Fibroblast of pulmonary artery (primary cell): ENCODE data around the gene MMEL1.
A peak's percentile ranks its signal among the peaks of the same experiment; 100 is the strongest.

Experiments used
- DNase-seq: peaks from one replicate; pipeline ENCODE4 v3.0.0-alpha.2; 2010; ENCODE audit warnings: low read depth
- H3K4me3 ChIP-seq: replicated peaks from 2 replicates; pipeline ENCODE4 v1.5.1; 2011; ENCODE audit warnings: low read depth, mild to moderate bottlenecking, control low read depth, low read length, moderate library complexity
- TF ChIP-seq, protein P1 (sequence below): IDR thresholded peaks from 2 replicates; pipeline ENCODE4 v1.5.1; 2011; ENCODE audit warnings: mild to moderate bottlenecking, control low read depth, low read length, inconsistent platforms; ENCODE audit errors: missing control alignments

Gene MMEL1

DNA sequence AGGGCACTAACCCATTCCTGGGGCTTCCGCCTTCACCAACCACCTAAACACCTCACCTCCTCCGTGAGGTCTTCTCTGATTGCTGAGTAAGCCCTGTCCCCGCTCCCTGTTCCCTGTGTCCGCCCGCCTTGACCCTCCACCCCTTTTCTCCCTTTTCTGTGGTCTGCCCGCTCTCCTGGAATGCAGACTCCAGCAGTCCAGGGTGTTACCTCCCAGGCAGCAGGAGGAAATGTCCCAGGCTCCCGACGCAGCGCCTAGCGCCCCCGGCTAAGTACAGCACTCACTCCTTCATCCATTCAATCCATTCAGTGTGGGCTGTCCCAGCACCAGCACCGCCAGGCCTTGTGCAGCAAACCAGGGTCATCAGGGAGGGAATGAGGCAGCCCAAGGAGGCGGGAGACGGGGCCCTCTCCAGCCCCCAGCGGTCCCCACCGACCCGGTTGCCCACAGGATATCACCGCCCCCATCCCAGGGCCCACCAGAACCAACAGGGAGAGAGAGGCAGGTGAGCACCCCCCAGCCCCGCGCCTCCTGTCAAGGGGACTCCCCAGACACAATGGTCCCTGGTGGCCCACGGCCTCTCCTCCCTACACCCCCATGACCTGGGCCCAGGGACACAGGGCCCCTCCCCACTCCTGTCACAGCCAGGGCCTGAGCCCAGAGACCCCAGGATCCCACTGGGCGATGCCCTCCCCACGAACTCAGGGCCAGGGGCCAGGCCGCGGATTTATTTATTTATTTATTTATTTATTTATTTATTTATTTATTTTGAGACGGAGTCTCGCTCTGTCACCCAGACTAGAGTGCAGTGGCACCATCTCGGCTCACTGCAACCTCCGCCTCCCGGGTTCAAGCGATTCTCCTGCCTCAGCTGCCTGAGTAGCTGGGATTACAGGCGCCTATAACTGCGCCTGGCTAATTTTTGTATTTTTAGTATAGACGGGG is 66.4 kb downstream of the MMEL1 start:
- DNase-seq, result no peak
- H3K4me3 ChIP-seq, result no peak overlapping the region
- TF ChIP-seq, protein P1, sequence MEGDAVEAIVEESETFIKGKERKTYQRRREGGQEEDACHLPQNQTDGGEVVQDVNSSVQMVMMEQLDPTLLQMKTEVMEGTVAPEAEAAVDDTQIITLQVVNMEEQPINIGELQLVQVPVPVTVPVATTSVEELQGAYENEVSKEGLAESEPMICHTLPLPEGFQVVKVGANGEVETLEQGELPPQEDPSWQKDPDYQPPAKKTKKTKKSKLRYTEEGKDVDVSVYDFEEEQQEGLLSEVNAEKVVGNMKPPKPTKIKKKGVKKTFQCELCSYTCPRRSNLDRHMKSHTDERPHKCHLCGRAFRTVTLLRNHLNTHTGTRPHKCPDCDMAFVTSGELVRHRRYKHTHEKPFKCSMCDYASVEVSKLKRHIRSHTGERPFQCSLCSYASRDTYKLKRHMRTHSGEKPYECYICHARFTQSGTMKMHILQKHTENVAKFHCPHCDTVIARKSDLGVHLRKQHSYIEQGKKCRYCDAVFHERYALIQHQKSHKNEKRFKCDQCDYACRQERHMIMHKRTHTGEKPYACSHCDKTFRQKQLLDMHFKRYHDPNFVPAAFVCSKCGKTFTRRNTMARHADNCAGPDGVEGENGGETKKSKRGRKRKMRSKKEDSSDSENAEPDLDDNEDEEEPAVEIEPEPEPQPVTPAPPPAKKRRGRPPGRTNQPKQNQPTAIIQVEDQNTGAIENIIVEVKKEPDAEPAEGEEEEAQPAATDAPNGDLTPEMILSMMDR, result no peak

DNA sequence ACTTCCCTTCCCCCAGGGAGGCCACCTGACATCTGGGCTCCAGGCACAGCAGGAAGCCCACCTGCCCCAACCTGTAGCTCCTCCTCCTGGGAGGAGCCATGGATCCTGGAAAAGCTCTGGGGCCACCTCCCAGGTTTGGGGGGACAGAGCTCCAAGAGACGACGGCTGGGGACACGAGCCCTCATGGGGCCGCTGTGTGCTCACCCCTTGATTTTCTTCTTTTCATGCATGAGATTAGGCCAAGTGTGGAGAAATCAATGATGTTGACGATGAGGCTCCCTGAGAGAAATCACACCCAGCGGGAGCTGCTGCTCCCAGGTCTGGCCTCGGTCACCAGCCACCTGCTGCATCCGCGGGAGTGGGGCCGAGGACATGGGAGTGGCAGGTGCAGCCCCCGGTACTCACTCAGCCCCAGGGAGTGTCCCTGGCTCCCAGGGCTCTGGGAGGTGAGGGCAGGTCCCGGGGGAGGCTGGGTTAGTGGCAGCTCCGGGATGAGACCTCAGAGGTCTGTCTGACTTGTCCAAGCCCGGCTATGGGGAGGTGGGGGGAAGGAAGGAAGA is 67.9 kb downstream of the MMEL1 start:
- DNase-seq, result no peak
- H3K4me3 ChIP-seq, result no peak overlapping the region
- TF ChIP-seq, protein P1, result no peak

DNA sequence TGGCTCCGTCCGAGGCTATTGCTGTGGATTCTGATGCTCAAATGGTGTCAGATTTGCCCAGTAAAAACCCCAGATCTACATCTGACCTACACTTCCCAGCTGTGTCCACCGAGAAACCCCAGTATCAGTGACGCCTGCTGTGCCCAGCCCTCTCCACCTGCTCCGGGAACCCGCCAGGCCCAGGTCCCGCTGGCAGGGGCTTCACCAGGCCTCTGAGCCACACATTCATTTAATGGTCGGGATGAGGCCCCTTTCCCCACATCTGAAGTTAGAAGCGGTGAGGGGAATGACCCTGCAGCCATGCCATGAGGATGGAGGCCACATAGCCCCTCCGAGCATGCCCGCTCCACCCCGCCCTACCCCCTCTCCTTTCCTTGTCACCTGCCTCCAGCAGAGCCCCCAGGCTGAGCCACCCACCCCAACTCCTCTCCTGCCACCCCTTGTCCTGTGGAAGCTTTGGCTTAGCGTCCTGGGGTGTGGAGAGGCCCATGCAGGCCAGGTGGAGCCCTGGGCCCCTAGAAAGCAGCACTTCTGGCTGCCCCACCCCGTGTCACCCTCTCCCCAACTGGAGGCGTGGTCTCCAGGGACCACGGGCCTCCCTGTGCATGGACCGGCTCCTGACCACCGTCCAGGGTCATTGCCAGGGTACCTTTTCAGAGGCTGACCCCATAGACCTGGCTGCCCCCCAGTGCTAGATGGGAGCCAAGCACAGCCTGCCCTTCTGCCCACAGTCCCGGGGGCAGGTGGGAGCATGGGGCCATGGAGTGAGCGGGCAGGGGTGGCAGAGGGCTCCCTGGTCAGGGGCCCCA is 68.6 kb downstream of the MMEL1 start:
- no peak for DNase-seq
- TF ChIP-seq, protein P1, result no peak
- H3K4me3 ChIP-seq, result no peak overlapping the region

DNA sequence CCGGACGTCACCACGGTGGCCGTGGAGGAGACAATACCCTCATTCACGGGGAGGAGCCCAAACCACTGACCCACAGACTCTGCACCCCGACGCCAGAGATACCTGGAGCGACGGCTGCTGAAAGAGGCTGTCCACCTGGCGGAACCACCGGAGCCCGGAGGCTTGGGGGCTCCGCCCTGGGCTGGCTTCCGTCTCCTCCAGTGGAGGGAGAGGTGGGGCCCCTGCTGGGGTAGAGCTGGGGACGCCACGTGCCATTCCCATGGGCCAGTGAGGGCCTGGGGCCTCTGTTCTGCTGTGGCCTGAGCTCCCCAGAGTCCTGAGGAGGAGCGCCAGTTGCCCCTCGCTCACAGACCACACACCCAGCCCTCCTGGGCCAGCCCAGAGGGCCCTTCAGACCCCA is 69.6 kb downstream of the MMEL1 start:
- TF ChIP-seq, protein P1, result no peak

DNA sequence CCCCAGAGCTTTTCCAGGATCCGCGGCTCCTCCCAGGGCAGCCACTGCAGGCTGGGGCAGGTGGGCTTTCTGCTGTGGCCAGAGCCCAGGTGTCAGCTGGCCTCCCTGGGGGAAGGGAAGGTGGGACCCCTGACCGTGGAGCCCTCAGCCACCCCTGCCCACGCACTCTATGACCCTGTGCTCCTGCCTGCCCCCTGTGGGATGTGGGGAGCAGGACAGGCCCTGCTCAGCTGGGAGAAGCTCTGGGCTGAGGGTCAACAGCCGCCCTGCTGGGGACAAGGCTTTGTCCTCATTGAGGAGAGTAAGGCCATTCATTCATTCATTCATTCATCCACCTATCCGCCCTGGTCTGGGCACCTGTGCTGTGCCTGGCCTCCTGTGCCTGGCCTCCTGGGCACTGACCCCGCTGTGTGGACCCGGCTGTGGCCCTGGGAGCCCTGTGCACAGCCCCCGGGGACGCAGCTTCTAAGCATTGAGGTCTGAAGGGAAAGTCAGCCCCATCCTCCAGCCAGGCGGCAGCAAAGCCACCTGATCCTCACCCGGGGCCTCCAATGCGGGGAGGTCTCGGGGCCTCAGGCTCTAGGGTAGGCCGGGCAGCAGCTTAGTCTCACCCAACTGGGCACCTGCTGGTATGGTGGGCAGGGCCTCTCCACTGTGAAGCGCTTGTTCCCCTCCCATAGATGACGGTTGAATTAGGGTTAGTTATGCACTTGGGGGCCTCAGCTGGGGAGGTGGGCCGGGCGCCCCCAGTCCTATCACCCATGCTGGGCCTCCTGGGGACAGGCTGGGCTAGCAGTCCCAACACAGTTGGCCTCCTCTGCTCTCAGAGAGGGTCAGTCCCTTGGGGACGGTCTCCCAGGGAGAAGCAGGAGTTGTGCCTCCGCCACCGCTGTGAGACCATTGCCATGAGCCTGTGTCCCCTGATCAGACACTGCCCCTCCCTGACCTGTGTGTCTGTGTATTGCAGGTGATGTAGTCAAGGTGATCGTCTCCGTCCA is 70.6 kb downstream of the MMEL1 start:
- TF ChIP-seq, protein P1, result peak; percentile 34
- no peak for DNase-seq
- no peak overlapping the region for H3K4me3 ChIP-seq

More for the DNA sequence above, 69.6 kb downstream of the MMEL1 start:
- no peak for DNase-seq
- no peak overlapping the region for H3K4me3 ChIP-seq

DNA sequence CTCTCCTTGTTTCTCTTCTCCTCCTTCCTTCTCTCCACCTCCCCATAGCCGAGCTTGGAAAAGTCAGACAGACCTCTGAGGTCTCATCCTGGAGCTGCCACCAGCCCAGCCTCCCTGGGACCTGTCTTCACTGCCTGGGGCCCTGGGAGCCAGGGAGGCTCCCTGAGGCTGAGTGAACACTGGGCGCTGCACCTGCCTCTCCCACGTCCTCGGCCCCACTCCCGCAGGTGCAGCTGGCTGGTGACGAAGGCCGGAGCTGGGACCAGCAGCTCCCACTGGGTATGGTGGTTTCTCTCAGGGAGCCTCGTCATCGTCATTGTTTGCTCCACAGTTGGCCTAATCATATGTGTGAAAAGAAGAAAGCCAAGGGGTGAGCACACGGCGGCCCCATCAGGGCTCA is 71.4 kb downstream of the MMEL1 start:
- TF ChIP-seq, protein P1, result no peak
- DNase-seq, result no peak
- H3K4me3 ChIP-seq, result no peak overlapping the region
